SHP77 (cell line): ENCODE measurements around the gene CISD3.

Experiments used
- DNase-seq, 2 experiments: peaks; one replicate each; lab custom pipeline; 2025; lab: John Stamatoyannopoulos, UW

The CISD3 gene

GRCh38 chr17:38777641-38778250 lies 47.6 kb downstream of the CISD3 start:
- no peak for DNase-seq

- DNase-seq, result no peak
Observed at GRCh38 chr17:38779965-38780752, 50.0 kb downstream of the CISD3 start.

GRCh38 chr17:38783227-38783626 lies 53.1 kb downstream of the CISD3 start:
- no peak for DNase-seq
